H9 (cell line): Measurements from ENCODE around the gene TTC3. TPM values are rescaled to one million over a fixed set of nuclear protein-coding genes. Genes with fewer than 3 reads are reported as not detected.

Experiments used
- DNase-seq: peaks from one replicate; pipeline ENCODE4 v3.0.0-alpha.2; 2017
- H2AFZ ChIP-seq: one replicate; pipeline ENCODE4 v1.6.1; 2013; ENCODE audit warnings: mild to moderate bottlenecking, low read length, control low read depth, moderate library complexity
- H2AK5ac ChIP-seq: 2 replicates; pipeline ENCODE4 v1.6.1; 2013; ENCODE audit warnings: low read length, control low read depth, mixed read lengths; ENCODE audit not compliant: insufficient read length
- H2BK120ac ChIP-seq: one replicate; pipeline ENCODE4 v1.6.1; 2013; ENCODE audit warnings: low read depth, mild to moderate bottlenecking, low read length, control low read depth, inconsistent platforms; ENCODE audit not compliant: poor library complexity, severe bottlenecking
- H2BK12ac ChIP-seq: 2 replicates; pipeline ENCODE4 v1.6.1; 2013; ENCODE audit warnings: low read length, control low read depth, mixed read lengths, low read depth; ENCODE audit not compliant: insufficient read length
- H2BK15ac ChIP-seq: 2 replicates; pipeline ENCODE4 v1.6.1; 2013; ENCODE audit warnings: low read depth, low read length, control low read depth
- H2BK20ac ChIP-seq: one replicate; pipeline ENCODE4 v1.6.1; 2013; ENCODE audit warnings: low read depth, mild to moderate bottlenecking, low read length, control low read depth, inconsistent platforms; ENCODE audit not compliant: poor library complexity, severe bottlenecking
- H2BK5ac ChIP-seq: 2 replicates; pipeline ENCODE4 v1.6.1; 2013; ENCODE audit warnings: low read length, control low read depth, mixed read lengths; ENCODE audit not compliant: insufficient read length
- H3K14ac ChIP-seq: 2 replicates; pipeline ENCODE4 v1.6.1; 2013; ENCODE audit warnings: low read length, control low read depth; ENCODE audit not compliant: insufficient read depth
- H3K18ac ChIP-seq: 2 replicates; pipeline ENCODE4 v1.6.1; 2013; ENCODE audit warnings: low read depth, mild to moderate bottlenecking, mixed read lengths, low read length, control low read depth; ENCODE audit not compliant: insufficient read length
- H3K23ac ChIP-seq: 2 replicates; pipeline ENCODE4 v1.6.1; 2013; ENCODE audit warnings: low read length, control low read depth, mixed read lengths, low read depth; ENCODE audit not compliant: insufficient read length
- H3K23me2 ChIP-seq: 2 replicates; pipeline ENCODE4 v1.6.1; 2013; ENCODE audit warnings: low read depth, mild to moderate bottlenecking, mixed read lengths, low read length, control low read depth; ENCODE audit not compliant: insufficient read length, poor library complexity, severe bottlenecking
- H3K27ac ChIP-seq: 2 replicates; pipeline ENCODE4 v1.5.1; 2013; ENCODE audit warnings: low read length, control low read depth, mixed read lengths, low read depth; ENCODE audit not compliant: insufficient read length
- H3K27me3 ChIP-seq: 2 replicates; pipeline ENCODE4 v1.6.1; 2013; ENCODE audit warnings: low read length, control low read depth, inconsistent platforms; ENCODE audit not compliant: insufficient read depth
- H3K4ac ChIP-seq: 2 replicates; pipeline ENCODE4 v1.6.1; 2013; ENCODE audit warnings: low read depth, mild to moderate bottlenecking, control low read depth, inconsistent platforms, low read length, moderate library complexity
- H3K4me1 ChIP-seq: 2 replicates; pipeline ENCODE4 v1.6.1; 2013; ENCODE audit warnings: low read length, control low read depth, inconsistent platforms; ENCODE audit not compliant: insufficient read depth
- H3K4me2 ChIP-seq: 2 replicates; pipeline ENCODE4 v1.6.1; 2013; ENCODE audit warnings: low read length, control low read depth, mixed read lengths; ENCODE audit not compliant: insufficient read length, insufficient read depth
- H3K56ac ChIP-seq: 2 replicates; pipeline ENCODE4 v1.6.1; 2013; ENCODE audit warnings: low read depth, mild to moderate bottlenecking, mixed read lengths, low read length, control low read depth; ENCODE audit not compliant: insufficient read length
- H3K79me1 ChIP-seq: 2 replicates; pipeline ENCODE4 v1.6.1; 2013; ENCODE audit warnings: low read depth, mild to moderate bottlenecking, moderate library complexity, low read length, control low read depth, inconsistent platforms; ENCODE audit not compliant: insufficient read depth, poor library complexity, severe bottlenecking
- H3K79me2 ChIP-seq: 2 replicates; pipeline ENCODE4 v1.6.1; 2013; ENCODE audit warnings: low read length, control low read depth, inconsistent platforms; ENCODE audit not compliant: insufficient read depth
- H3K9ac ChIP-seq: 2 replicates; pipeline ENCODE4 v1.6.1; 2013; ENCODE audit warnings: low read length, control low read depth, mixed read lengths; ENCODE audit not compliant: insufficient read length; ENCODE audit errors: extremely low read depth
- H3K9me3 ChIP-seq: one replicate; pipeline ENCODE4 v1.6.1; 2013; ENCODE audit warnings: low read depth, low read length, inconsistent platforms; ENCODE audit not compliant: control insufficient read depth
- H3T11ph ChIP-seq: one replicate; pipeline ENCODE4 v1.6.1; 2013; ENCODE audit warnings: mild to moderate bottlenecking, low read length, control low read depth, inconsistent platforms
- H4K20me1 ChIP-seq: one replicate; pipeline ENCODE4 v1.6.1; 2013; ENCODE audit not compliant: control insufficient read depth, insufficient read length, insufficient read depth
- H4K5ac ChIP-seq: 2 replicates; pipeline ENCODE4 v1.6.1; 2013; ENCODE audit warnings: low read depth, mild to moderate bottlenecking, mixed read lengths, low read length, control low read depth; ENCODE audit not compliant: insufficient read length
- H4K8ac ChIP-seq: replicated peaks from 2 replicates; pipeline ENCODE4 v1.6.1; 2013; ENCODE audit warnings: low read length, control low read depth, mixed read lengths, low read depth; ENCODE audit not compliant: insufficient read length
- H4K91ac ChIP-seq: 2 replicates; pipeline ENCODE4 v1.6.1; 2013; ENCODE audit warnings: low read depth, mild to moderate bottlenecking, moderate library complexity, mixed read lengths, low read length, control low read depth; ENCODE audit not compliant: insufficient read length
- H3K27ac Mint-ChIP-seq, 3 experiments: 2 replicates in 2 of 3; 3 replicates in 1 of 3; pipeline ENCODE4 v1.8.0; 2020 to 2021; ENCODE audit warnings: mixed read lengths in 3 of 3, mild to moderate bottlenecking in 1 of 3, moderate library complexity in 1 of 3
- H3K27me3 Mint-ChIP-seq: 2 replicates; pipeline ENCODE4 v1.8.0; 2021; ENCODE audit warnings: low read depth, mild to moderate bottlenecking, moderate library complexity, mixed read lengths
- H3K36me3 Mint-ChIP-seq, 3 experiments: 2 replicates in 2 of 3; 3 replicates in 1 of 3; pipeline ENCODE4 v1.8.0; 2020 to 2021; ENCODE audit warnings: low read depth in 3 of 3, mixed read lengths in 3 of 3; ENCODE audit not compliant: insufficient read depth in 1 of 3
- H3K4me1 Mint-ChIP-seq, 2 experiments: 2 replicates each; pipeline ENCODE4 v1.8.0; 2020; ENCODE audit warnings: mixed read lengths in 2 of 2
- H3K4me3 Mint-ChIP-seq, 2 experiments: 2 replicates in 1 of 2; 3 replicates in 1 of 2; pipeline ENCODE4 v1.8.0; 2020 to 2021; ENCODE audit warnings: mild to moderate bottlenecking in 2 of 2, mixed read lengths in 2 of 2, moderate library complexity in 1 of 2
- H3K9me3 Mint-ChIP-seq, 2 experiments: 2 replicates in 1 of 2; 3 replicates in 1 of 2; pipeline ENCODE4 v1.8.0; 2020; ENCODE audit warnings: mild to moderate bottlenecking in 2 of 2, mixed read lengths in 2 of 2, moderate library complexity in 1 of 2
- WGBS: extraction: QIAGEN DNeasy Blood & Tissue Kit; methylation state at CpG from one replicate; pipeline ENCODE4 v1.1.7; 2013; ENCODE audit warnings: missing lambda C conversion rate, low lambda C conversion rate, mixed read lengths; ENCODE audit not compliant: insufficient read length; ENCODE audit errors: extremely low coverage; 5-methylcytosine and 5-hydroxymethylcytosine counted together
- total RNA-seq: library from RNA; stranded (reverse); gene quantifications from 2 replicates; pipeline ENCODE4 v1.2.1, GENCODE V29; 2021
- TF ChIP-seq, protein P1 (sequence below): fragments of 200-600 bp; sonication (generic); conservative IDR thresholded peaks from 3 replicates; pipeline ENCODE4 v1.8.0; 2021; ENCODE audit warnings: antibody characterized with exemption, mild to moderate bottlenecking

TTC3 gene
- total RNA-seq, 1 experiment from 2014 or later = 46.5 TPM

DNA sequence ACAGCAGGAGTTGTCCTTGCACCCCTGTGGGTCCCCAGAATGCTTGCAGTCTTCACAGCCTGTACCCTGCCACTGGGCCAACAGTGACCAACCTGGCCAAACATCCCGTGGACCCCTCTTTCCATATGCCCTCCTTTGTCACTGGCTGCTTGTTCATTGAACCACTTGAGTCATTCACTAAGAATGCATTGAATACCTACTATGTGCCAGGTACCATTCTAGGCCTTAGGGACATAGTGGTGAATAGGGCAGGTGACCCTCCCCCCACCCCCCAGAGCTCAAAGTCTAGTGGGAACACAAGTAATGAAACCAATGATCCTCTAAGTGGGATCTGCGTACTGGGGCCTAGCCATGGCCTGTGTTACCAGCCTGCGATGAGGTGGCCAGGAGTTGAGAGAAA, 28.4 kb upstream of the TTC3 start:
- no peak overlapping the region for H2BK5ac ChIP-seq
- H3K27ac ChIP-seq = no peak overlapping the region
- H3K23me2 ChIP-seq = no peaks in the 10 kb centered on the region
- no peak overlapping the region for H3K4me2 ChIP-seq
- H4K5ac ChIP-seq = no peak overlapping the region
- H3K79me2 ChIP-seq = no peaks in the 10 kb centered on the region
- no CpG with 5 or more reads among the region's 3 CpGs for WGBS
- no peaks in the 10 kb centered on the region for H4K20me1 ChIP-seq
- no peaks in the 10 kb centered on the region for H3K79me1 ChIP-seq
- Mint-ChIP-seq H3K27me3 (peaks cover 98% of the 10 kb centered on the region), H3K4me3 (no peak overlapping the region), H3K9me3 (no peaks in the 10 kb centered on the region; a peak in 2 of 5 replicates), H3K36me3 (no peaks in the 10 kb centered on the region; a peak in 1 of 7 replicates), H3K4me1 (peaks cover 32 to 51% of the 10 kb centered on the region in 2 experiments), H3K27ac (no peak overlapping the region)
- no peak overlapping the region for H2AK5ac ChIP-seq
- no peak overlapping the region for H2AFZ ChIP-seq
- no peak overlapping the region for H3K9ac ChIP-seq
- H3K27me3 ChIP-seq = no peaks in the 10 kb centered on the region; the same call in 1 of the 2 replicates
- H2BK15ac ChIP-seq = no peak overlapping the region
- no peak overlapping the region for H3K18ac ChIP-seq
- no peak overlapping the region for H3T11ph ChIP-seq
- no peak overlapping the region for H4K91ac ChIP-seq
- no peak overlapping the region for H2BK20ac ChIP-seq
- peaks cover 2% of the 10 kb centered on the region; the same call in 1 of the 2 replicates for H3K4me1 ChIP-seq
- no peak overlapping the region for H3K23ac ChIP-seq
- no peak overlapping the region for H2BK120ac ChIP-seq
- H4K8ac ChIP-seq = no peak overlapping the region
- no peak overlapping the region for H2BK12ac ChIP-seq
- H3K14ac ChIP-seq = no peak overlapping the region
- H3K4ac ChIP-seq = no peak overlapping the region
- DNase-seq = no peak
- no peaks in the 10 kb centered on the region for H3K9me3 ChIP-seq
- no peak overlapping the region for H3K56ac ChIP-seq
- TF ChIP-seq, protein P1, sequence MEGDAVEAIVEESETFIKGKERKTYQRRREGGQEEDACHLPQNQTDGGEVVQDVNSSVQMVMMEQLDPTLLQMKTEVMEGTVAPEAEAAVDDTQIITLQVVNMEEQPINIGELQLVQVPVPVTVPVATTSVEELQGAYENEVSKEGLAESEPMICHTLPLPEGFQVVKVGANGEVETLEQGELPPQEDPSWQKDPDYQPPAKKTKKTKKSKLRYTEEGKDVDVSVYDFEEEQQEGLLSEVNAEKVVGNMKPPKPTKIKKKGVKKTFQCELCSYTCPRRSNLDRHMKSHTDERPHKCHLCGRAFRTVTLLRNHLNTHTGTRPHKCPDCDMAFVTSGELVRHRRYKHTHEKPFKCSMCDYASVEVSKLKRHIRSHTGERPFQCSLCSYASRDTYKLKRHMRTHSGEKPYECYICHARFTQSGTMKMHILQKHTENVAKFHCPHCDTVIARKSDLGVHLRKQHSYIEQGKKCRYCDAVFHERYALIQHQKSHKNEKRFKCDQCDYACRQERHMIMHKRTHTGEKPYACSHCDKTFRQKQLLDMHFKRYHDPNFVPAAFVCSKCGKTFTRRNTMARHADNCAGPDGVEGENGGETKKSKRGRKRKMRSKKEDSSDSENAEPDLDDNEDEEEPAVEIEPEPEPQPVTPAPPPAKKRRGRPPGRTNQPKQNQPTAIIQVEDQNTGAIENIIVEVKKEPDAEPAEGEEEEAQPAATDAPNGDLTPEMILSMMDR = no peak
